GM12872 (cell line): Measurements from ENCODE around the gene ZBTB26.

ENCODE experiments used
- TF ChIP-seq, protein P1 (sequence below): IDR thresholded peaks from 3 replicates; pipeline ENCODE4 v1.5.1; 2011; ENCODE audit warnings: low read depth, mild to moderate bottlenecking, low read length, moderate library complexity; ENCODE audit not compliant: insufficient read depth

Gene ZBTB26

DNA sequence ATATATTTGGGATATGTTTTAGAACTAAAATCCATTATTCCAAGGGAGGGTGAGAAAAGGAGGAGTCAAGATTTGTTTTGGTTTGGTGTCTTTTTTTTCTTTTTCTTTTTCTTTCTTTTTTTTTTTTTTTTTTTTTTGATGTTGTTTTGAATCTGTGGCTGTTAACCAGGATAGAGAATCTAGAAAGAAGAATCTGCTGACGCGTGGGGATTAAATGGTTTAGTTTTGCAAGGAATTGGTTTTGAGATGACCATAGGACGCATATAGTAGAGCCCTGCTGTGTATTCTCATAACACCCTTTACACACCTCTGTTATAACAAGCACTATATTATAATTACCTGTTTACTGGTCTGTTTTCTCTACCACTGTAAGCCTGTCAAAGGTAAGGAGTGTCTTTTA lies 19.0 kb upstream of the ZBTB26 start:
- TF ChIP-seq, protein P1, sequence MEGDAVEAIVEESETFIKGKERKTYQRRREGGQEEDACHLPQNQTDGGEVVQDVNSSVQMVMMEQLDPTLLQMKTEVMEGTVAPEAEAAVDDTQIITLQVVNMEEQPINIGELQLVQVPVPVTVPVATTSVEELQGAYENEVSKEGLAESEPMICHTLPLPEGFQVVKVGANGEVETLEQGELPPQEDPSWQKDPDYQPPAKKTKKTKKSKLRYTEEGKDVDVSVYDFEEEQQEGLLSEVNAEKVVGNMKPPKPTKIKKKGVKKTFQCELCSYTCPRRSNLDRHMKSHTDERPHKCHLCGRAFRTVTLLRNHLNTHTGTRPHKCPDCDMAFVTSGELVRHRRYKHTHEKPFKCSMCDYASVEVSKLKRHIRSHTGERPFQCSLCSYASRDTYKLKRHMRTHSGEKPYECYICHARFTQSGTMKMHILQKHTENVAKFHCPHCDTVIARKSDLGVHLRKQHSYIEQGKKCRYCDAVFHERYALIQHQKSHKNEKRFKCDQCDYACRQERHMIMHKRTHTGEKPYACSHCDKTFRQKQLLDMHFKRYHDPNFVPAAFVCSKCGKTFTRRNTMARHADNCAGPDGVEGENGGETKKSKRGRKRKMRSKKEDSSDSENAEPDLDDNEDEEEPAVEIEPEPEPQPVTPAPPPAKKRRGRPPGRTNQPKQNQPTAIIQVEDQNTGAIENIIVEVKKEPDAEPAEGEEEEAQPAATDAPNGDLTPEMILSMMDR: no peak

DNA sequence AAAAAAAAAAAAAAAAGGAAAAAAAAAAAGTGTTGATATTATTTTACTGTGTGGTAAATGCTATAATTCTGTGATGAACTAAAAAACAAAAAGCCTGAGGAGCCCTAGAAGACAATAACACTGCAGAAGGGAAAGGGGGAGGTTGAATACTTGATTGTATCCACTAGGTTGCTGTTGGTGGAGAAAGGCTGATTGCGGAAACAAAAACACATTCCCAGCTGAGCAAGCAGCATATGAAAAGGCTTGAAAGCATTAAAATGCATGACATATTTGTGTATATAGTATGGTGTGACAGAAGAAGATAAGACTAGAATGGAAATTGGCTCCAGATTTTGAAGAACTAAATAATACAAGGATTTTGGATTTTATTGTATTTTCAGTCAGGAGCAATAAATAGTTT lies 18.4 kb upstream of the ZBTB26 start:
- TF ChIP-seq, protein P1: no peak

DNA sequence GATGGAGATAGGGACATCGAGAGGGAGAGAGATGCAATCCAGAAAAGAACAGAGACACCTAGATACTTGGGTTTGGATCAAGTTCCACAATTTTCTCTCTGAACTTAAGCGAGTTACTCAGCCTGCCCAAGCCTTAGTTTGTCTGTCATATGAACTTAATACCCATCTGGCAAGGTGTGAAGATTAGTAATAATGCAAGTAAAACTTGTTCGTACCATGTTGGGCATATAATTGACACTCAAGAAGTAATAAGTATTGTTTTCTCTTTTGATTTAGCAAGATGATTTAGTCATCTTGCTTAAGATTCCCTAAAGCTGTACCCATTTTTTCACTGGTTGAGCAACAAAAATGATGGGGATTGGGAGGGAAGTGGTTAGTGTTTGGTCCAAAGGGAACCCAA lies 17.0 kb upstream of the ZBTB26 start:
- TF ChIP-seq, protein P1: no peak

DNA sequence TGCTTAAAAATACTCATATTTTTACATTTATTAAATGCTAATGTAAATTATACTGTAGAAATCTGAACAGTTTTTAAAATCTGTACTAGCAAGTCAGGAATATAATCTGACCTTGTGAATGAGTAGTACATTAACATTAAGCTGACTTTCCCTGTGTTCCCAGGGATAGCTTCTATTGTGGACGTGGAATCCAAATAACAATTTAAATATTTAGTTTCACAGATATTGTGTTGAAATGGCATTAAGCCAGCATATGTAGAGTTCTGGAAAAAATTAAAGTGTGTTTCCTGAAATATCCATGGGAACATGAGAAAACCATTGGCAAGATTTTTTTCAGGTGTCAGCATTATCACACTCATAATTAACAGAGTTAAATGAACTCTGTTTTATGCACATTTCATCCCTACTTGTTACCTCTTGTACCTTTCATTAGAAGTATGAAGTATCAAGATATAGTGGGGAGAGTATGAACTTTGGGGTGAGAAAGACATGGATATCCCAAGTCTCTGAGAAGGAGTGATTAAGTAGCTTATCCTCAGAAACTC lies 15.2 kb upstream of the ZBTB26 start:
- TF ChIP-seq, protein P1: no peak

DNA sequence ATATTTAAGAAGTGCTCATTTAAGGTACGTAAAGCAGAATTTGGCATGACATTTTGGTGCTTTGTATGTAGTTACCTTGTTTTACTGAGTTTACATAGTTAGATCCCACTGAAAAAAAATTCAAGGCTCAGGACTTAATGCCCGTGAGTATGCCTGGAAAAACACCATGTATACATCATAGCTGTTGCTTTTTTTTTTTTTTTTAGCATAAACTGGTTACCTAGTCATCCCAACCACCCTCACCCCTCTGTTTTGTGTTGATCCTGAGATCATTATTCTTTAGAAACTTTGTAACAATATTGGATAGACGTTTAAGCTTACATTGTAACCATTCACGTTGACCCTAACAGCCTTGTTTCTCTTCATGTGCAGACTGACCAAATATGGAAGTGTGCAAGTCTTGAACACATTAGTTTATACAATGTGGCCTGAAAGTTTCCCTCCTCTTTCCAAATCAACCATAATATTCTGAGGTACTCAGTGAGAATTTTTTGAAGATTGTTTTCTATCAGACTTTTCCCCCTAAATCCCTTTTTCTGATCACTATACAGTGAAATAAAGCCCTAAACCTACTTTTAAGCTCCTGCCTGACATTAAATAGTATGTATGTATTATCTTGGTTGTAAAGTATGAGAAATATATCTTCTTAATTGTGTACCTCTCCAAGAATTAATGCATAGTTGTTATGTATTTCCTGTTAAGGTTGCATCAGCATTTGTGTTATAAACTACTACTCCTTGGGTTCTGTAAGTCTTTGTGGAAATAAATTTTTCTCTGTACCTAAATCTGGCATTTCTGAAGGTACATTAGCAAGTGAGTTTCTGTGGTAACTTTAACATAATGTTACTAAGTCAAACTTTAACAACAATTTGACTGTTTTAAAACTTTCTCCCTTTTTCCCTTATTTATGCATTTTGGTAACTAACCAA lies 13.9 kb upstream of the ZBTB26 start:
- TF ChIP-seq, protein P1: no peak

DNA sequence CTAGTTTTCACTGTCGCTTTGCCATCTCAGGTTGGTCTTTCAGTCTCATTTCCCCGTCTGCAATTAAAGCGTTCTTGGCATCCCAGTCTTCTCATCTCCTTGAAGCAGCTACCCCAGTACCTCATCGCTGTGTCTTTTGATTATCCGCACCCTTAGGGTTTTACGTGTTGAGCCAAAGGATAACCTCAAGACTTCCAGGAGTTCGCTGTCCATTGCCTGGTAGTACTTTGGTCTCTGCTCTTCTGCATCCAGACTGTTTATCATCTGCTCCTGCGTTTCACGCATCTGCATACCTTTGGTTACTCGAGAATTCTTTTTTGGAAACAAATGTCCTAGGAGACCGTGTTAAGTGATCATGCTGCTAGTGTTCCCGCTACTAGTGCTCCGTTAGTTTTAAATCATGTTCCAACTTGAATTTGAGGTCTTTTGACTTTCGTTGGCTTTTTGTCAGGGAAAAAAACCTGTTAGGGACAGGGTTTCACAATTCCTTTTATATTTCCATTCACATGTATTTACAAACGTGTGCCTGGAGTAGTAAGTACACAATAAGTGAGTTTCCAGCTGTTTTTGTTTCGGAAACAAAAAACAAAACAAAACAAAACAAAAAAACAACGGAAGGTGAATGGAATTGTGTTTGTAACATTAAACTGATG lies 10.4 kb upstream of the ZBTB26 start:
- TF ChIP-seq, protein P1: no peak
